ENCODE results near the gene ATP8A2. TPM values are rescaled to one million over a fixed set of nuclear protein-coding genes. Genes with fewer than 3 reads are reported as not detected.

The ATP8A2 gene
- total and polyA plus RNA-seq, 4 donors, result 0.01 to 0.08 (median 0.05) TPM; not detected in 1

DNA sequence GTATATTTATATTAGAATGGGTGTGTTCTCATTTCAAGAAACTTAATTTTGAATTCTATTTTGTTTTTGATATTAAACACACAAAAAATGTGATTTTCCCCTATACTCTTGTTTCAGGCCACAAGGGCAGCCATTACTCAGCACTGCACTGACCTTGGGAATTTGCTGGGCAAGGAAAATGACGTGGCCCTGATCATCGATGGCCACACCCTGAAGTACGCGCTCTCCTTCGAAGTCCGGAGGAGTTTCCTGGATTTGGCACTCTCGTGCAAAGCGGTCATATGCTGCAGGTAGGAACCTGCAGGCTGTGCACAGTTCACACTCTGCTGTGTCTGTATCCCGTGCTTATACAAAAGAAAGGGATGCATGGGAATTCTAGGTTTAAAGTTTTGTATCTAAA, 327.3 kb downstream of the ATP8A2 start:
- TF ChIP-seq, protein P1, sequence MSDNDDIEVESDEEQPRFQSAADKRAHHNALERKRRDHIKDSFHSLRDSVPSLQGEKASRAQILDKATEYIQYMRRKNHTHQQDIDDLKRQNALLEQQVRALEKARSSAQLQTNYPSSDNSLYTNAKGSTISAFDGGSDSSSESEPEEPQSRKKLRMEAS (IDR thresholded peaks at IDR 0.05), result no peak
- TF ChIP-seq TAF1 (conservative IDR thresholded peaks at IDR 0.05), result no peak
- Histone ChIP-seq H3K4me3 (ENCODE audit: low read depth in 1 of 3, low read length in 3 of 3) (no peak overlapping the region), H3K9me3 (ENCODE audit: control insufficient read depth in 4 of 4, low read length in 3 of 4) (peaks cover 0 to 2% (median 0%) of the 10 kb centered on the region in 4 donors), H3K27me3 (ENCODE audit: control insufficient read depth in 4 of 4, insufficient read depth in 4 of 4, low read length in 3 of 4) (peaks cover 0 to 5% (median 0%) of the 10 kb centered on the region in 4 donors), H3K36me3 (ENCODE audit: control insufficient read depth in 4 of 4, insufficient read depth in 3 of 4, low read depth in 1 of 4, low read length in 3 of 4) (no peaks in the 10 kb centered on the region), H3K4me1 (ENCODE audit: control insufficient read depth in 4 of 4, insufficient read depth in 4 of 4, low read length in 3 of 4) (no peaks in the 10 kb centered on the region), H3K9ac (ENCODE audit: low read depth in 1 of 2, low read length in 2 of 2) (no peak overlapping the region), H3K27ac (ENCODE audit: low read depth in 1 of 2, low read length in 2 of 2) (no peak overlapping the region)
- no peak for DNase-seq (ENCODE audit: low spot score)
- 88% methylated on average over 9 of the region's 9 CpGs for WGBS

DNA sequence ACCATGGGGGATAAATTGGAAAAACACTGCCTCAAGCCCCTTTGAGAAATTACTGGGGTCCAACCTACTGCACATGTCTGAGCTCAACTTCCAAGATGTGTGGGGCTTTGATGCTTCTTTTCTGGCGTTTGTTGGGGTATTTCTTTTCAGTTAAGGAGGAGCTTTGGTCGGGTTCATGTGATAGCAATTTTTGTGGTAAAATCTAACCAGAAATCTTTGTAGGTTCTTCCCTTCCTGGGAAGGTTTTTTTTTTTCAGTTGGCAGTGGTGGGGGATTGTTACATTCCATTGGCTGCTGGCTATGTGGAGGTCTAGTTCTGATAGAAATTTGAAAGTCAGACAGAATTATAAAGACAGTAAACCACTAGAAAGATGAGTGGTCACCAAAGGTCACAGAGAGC, 327.8 kb downstream of the ATP8A2 start:
- TF ChIP-seq FOXA2 (IDR thresholded peaks at IDR 0.05) (no peak), TAF1 (conservative IDR thresholded peaks at IDR 0.05) (no peak), NR2F2 (IDR thresholded peaks at IDR 0.05) (no peak), RXRA (IDR thresholded peaks at IDR 0.05) (no peak), FOXA1 (IDR thresholded peaks at IDR 0.05) (no peak), HNF4G (IDR thresholded peaks at IDR 0.05) (no peak), HNF4A (conservative IDR thresholded peaks at IDR 0.05) (no peak), RAD21 (IDR thresholded peaks at IDR 0.05) (no peak), SP1 (IDR thresholded peaks at IDR 0.05) (no peak), YY1 (IDR thresholded peaks at IDR 0.05) (no peak), EGR1 (IDR thresholded peaks at IDR 0.05; ENCODE audit: low read depth in 2 of 2) (no peak), GABPA (IDR thresholded peaks at IDR 0.05 in 1 of 2, conservative IDR thresholded peaks at IDR 0.05 in 1 of 2) (no peak)
- TF ChIP-seq, protein P1 (IDR thresholded peaks at IDR 0.05), result no peak
- TF ChIP-seq, protein P2, sequence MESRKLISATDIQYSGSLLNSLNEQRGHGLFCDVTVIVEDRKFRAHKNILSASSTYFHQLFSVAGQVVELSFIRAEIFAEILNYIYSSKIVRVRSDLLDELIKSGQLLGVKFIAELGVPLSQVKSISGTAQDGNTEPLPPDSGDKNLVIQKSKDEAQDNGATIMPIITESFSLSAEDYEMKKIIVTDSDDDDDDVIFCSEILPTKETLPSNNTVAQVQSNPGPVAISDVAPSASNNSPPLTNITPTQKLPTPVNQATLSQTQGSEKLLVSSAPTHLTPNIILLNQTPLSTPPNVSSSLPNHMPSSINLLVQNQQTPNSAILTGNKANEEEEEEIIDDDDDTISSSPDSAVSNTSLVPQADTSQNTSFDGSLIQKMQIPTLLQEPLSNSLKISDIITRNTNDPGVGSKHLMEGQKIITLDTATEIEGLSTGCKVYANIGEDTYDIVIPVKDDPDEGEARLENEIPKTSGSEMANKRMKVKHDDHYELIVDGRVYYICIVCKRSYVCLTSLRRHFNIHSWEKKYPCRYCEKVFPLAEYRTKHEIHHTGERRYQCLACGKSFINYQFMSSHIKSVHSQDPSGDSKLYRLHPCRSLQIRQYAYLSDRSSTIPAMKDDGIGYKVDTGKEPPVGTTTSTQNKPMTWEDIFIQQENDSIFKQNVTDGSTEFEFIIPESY (IDR thresholded peaks at IDR 0.05), result no peak
- TF ChIP-seq, protein P3, sequence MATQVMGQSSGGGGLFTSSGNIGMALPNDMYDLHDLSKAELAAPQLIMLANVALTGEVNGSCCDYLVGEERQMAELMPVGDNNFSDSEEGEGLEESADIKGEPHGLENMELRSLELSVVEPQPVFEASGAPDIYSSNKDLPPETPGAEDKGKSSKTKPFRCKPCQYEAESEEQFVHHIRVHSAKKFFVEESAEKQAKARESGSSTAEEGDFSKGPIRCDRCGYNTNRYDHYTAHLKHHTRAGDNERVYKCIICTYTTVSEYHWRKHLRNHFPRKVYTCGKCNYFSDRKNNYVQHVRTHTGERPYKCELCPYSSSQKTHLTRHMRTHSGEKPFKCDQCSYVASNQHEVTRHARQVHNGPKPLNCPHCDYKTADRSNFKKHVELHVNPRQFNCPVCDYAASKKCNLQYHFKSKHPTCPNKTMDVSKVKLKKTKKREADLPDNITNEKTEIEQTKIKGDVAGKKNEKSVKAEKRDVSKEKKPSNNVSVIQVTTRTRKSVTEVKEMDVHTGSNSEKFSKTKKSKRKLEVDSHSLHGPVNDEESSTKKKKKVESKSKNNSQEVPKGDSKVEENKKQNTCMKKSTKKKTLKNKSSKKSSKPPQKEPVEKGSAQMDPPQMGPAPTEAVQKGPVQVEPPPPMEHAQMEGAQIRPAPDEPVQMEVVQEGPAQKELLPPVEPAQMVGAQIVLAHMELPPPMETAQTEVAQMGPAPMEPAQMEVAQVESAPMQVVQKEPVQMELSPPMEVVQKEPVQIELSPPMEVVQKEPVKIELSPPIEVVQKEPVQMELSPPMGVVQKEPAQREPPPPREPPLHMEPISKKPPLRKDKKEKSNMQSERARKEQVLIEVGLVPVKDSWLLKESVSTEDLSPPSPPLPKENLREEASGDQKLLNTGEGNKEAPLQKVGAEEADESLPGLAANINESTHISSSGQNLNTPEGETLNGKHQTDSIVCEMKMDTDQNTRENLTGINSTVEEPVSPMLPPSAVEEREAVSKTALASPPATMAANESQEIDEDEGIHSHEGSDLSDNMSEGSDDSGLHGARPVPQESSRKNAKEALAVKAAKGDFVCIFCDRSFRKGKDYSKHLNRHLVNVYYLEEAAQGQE (IDR thresholded peaks at IDR 0.05), result no peak
- TF ChIP-seq, protein P4, sequence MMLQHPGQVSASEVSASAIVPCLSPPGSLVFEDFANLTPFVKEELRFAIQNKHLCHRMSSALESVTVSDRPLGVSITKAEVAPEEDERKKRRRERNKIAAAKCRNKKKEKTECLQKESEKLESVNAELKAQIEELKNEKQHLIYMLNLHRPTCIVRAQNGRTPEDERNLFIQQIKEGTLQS (IDR thresholded peaks at IDR 0.05), result no peak
- TF ChIP-seq, protein P5, sequence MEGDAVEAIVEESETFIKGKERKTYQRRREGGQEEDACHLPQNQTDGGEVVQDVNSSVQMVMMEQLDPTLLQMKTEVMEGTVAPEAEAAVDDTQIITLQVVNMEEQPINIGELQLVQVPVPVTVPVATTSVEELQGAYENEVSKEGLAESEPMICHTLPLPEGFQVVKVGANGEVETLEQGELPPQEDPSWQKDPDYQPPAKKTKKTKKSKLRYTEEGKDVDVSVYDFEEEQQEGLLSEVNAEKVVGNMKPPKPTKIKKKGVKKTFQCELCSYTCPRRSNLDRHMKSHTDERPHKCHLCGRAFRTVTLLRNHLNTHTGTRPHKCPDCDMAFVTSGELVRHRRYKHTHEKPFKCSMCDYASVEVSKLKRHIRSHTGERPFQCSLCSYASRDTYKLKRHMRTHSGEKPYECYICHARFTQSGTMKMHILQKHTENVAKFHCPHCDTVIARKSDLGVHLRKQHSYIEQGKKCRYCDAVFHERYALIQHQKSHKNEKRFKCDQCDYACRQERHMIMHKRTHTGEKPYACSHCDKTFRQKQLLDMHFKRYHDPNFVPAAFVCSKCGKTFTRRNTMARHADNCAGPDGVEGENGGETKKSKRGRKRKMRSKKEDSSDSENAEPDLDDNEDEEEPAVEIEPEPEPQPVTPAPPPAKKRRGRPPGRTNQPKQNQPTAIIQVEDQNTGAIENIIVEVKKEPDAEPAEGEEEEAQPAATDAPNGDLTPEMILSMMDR (IDR thresholded peaks at IDR 0.05; ENCODE audit: low read depth, low read length, missing input control), result no peak
- no peaks in the 10 kb centered on the region for H3K9me3 ChIP-seq (ENCODE audit: control insufficient read depth in 4 of 4, low read length in 3 of 4)
- H3K27me3 ChIP-seq (ENCODE audit: control insufficient read depth in 4 of 4, insufficient read depth in 4 of 4, low read length in 3 of 4), result peaks cover 0 to 5% (median 0%) of the 10 kb centered on the region in 4 donors
- no peak for DNase-seq (ENCODE audit: low spot score)
- no peaks in the 10 kb centered on the region for H3K4me1 ChIP-seq (ENCODE audit: control insufficient read depth in 4 of 4, insufficient read depth in 4 of 4, low read length in 3 of 4)
- WGBS, result 52% methylated on average over 2 of the region's 2 CpGs
- no peak overlapping the region for H3K4me3 ChIP-seq (ENCODE audit: low read depth in 1 of 3, low read length in 3 of 3)
- no peaks in the 10 kb centered on the region for H3K36me3 ChIP-seq (ENCODE audit: control insufficient read depth in 4 of 4, insufficient read depth in 3 of 4, low read depth in 1 of 4, low read length in 3 of 4)
- no peak overlapping the region for H3K27ac ChIP-seq (ENCODE audit: low read depth in 1 of 2, low read length in 2 of 2)
- no peak overlapping the region for H3K9ac ChIP-seq (ENCODE audit: low read depth in 1 of 2, low read length in 2 of 2)

Measured in liver (tissue), 9 donors.